ENCODE results near the gene SERPINF2. TPM values are rescaled to one million over a fixed set of nuclear protein-coding genes. Genes with fewer than 3 reads are reported as not detected.
"Not testable (repeated sequence)": the region's sequence is repeated elsewhere in the genome, so short reads cannot be mapped to it uniquely, and the experiment has no call there.

The SERPINF2 gene
- total RNA-seq = 1 to 10 TPM in 3 of 10 donors, under 1 TPM in 5, not detected in 2; 0.18 to 1.3 (median 0.41) TPM
- polyA plus RNA-seq = 1 to 10 TPM; 2.0 to 2.8 TPM
- long read RNA-seq, donor 1, partial matches to known transcripts = 1 of 1 reads
- long read RNA-seq, donor 1, other reads (novel, unspliced or antisense) = 0 of 1 reads
- long read RNA-seq, donor 2, partial matches to known transcripts = 0 of 1 reads
- long read RNA-seq, donor 2, other reads (novel, unspliced or antisense) = 1 of 1 reads
- long read RNA-seq, donor 3, partial matches to known transcripts = 3 of 4 reads
- long read RNA-seq, donor 3, other reads (novel, unspliced or antisense) = 1 of 4 reads

DNA sequence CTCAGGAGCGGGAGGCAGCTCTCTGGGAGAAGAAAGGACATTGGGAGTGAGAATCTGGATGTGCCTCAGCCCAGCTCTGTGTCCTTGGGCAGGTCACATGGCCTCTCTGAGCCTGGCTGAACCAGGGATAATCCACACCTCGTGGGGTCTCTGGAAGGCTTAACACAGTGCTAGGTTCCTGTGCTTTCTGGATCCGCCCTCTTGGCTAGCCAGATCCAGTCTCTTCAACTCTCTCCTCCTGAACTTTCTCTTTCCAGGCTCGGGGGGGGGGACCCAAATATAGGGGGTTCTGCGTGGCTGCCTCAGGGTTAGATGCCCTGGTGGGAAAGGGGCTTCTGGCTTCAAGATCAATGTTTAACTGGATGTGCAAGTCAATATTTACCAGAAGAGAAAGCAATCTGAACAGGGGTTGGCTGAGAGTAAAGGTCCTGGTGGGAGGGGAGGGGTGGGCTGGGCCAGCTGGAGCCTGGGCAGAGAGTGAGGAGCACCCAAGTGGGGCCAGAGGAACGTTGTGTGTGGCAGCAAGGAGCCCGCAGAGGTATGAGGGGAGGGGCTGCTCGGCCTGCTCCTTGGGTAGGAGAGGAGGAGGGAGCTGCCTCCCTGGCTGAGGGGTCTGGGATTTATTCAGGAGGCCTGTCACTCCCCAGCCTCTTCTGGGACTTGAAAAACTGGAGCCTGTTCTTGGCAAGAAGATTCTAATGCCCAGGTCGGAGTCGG, at the start of gene SERPINF2:
Gene SERPINF2 (plus strand): TSS at position 501 of the 717 bp plus-strand sequence. CDS start 2,125 bp downstream, outside the sequence.
- H3K9me3 ChIP-seq = no peaks in the 10 kb centered on the region
- no peak within 1 kb of the TSS for H3K4me3 ChIP-seq
- no peak within 1 kb of the TSS for H3K27ac ChIP-seq
- H3K4me1 ChIP-seq = peaks cover 0 to 15% (median 7%) of the 10 kb centered on the region in 9 donors
- peaks cover 0 to 11% (median under 1%) of the 10 kb centered on the region in 9 donors for H3K36me3 ChIP-seq
- DNase-seq (no peak), ATAC-seq (no peak)
- H3K27me3 ChIP-seq = no peaks in the 10 kb centered on the region
- intact Hi-C loops (cut with DNase I) = no loop called here
- TF ChIP-seq, protein P1, sequence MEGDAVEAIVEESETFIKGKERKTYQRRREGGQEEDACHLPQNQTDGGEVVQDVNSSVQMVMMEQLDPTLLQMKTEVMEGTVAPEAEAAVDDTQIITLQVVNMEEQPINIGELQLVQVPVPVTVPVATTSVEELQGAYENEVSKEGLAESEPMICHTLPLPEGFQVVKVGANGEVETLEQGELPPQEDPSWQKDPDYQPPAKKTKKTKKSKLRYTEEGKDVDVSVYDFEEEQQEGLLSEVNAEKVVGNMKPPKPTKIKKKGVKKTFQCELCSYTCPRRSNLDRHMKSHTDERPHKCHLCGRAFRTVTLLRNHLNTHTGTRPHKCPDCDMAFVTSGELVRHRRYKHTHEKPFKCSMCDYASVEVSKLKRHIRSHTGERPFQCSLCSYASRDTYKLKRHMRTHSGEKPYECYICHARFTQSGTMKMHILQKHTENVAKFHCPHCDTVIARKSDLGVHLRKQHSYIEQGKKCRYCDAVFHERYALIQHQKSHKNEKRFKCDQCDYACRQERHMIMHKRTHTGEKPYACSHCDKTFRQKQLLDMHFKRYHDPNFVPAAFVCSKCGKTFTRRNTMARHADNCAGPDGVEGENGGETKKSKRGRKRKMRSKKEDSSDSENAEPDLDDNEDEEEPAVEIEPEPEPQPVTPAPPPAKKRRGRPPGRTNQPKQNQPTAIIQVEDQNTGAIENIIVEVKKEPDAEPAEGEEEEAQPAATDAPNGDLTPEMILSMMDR (IDR thresholded peaks at IDR 0.05) = no peak
- 68 to 72% methylated on average over 10 of the region's 10 CpGs for WGBS, 2 donors

DNA sequence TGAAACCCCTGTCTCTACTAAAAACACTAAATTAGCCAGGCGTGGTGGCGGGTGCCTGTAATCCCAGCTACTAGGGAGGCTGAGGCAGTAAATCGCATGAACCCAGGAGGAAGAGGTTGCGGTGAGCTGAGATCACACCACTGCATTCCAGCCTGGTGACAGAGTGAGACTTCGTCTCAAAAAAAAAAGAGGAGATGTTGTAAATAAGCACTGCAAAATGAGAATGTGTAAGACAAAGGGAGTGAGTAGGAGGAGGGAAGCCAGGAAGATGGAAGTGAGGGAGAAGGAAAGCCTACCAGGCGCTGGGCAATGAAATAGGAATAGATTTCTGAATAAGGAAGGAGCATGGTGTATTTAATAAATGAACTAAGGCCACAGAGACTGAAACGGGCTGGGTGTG, 49.3 kb upstream of the SERPINF2 start:
- Histone ChIP-seq H3K4me1 (no peaks in the 10 kb centered on the region), H3K27ac (no peak overlapping the region), H3K9me3 (no peaks in the 10 kb centered on the region), H3K27me3 (no peaks in the 10 kb centered on the region), H3K4me3 (no peak overlapping the region), H3K36me3 (no peaks in the 10 kb centered on the region)
- TF ChIP-seq, protein P1 (IDR thresholded peaks at IDR 0.05) = no peak
- intact Hi-C loops (cut with DNase I) = no loop called here
- DNase-seq = no peak
- WGBS, 2 donors = 91 to 92% methylated on average over 7 of the region's 7 CpGs
- ATAC-seq = no peak

DNA sequence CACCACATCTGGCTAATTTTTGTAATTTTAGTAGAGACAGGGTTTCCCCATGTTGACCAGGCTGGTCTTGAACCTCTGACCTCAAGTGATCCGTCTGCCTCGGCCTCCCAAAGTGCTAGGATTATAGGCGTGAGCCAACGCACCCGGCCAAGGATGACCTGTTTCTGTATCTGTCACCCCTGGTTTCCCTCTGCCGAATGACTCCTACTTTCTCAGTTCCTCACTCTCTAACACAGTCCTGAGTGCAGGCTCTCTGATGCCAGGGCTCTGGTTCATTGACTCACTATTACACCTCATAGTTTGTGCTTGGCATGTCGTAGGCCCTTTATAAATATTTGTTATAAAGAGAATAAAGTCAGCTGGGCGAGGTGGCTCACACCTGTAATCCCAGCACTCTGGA, 47.3 kb upstream of the SERPINF2 start:
- Histone ChIP-seq H3K4me1 (no peaks in the 10 kb centered on the region), H3K36me3 (no peaks in the 10 kb centered on the region), H3K4me3 (no peak overlapping the region)

DNA sequence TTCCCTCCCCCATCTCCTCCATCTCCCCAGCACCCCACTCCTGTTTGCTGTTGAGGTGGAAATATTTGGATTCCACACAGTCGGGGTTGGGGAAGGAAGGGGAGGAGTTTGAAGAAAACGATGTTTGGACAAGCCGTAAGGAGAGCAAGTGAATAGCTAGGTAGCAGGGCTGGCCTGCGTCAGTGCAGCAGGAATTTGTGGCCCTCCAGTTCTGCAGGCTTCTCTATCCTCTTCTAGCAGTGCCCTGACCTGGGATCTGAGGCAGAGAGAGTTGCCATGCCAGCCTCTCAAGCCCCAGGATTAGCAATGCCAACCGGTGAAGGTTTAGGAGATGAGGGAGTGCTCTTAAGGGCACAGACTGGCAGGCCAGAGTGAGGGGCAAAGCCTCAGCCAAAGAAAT, 45.0 kb upstream of the SERPINF2 start:
- Histone ChIP-seq H3K27ac (no peak overlapping the region), H3K9me3 (no peaks in the 10 kb centered on the region), H3K36me3 (no peaks in the 10 kb centered on the region), H3K4me3 (no peak overlapping the region), H3K4me1 (no peaks in the 10 kb centered on the region), H3K27me3 (no peaks in the 10 kb centered on the region)
- intact Hi-C loops (cut with DNase I) = no loop called here
- TF ChIP-seq, protein P1 (IDR thresholded peaks at IDR 0.05) = no peak
- DNase-seq (no peak), ATAC-seq (no peak)
- 54 to 61% methylated on average over 5 of the region's 5 CpGs for WGBS, 2 donors

More for the DNA sequence above, 47.3 kb upstream of the SERPINF2 start:
- no peaks in the 10 kb centered on the region for H3K27me3 ChIP-seq
- H3K27ac ChIP-seq = no peak overlapping the region
- no peak for ATAC-seq
- TF ChIP-seq, protein P1 (IDR thresholded peaks at IDR 0.05) = no peak
- no peaks in the 10 kb centered on the region for H3K9me3 ChIP-seq
- intact Hi-C loops (cut with DNase I) = no loop called here
- 84 to 87% methylated on average over 8 of the region's 8 CpGs for WGBS, 2 donors
- no peak for DNase-seq

DNA sequence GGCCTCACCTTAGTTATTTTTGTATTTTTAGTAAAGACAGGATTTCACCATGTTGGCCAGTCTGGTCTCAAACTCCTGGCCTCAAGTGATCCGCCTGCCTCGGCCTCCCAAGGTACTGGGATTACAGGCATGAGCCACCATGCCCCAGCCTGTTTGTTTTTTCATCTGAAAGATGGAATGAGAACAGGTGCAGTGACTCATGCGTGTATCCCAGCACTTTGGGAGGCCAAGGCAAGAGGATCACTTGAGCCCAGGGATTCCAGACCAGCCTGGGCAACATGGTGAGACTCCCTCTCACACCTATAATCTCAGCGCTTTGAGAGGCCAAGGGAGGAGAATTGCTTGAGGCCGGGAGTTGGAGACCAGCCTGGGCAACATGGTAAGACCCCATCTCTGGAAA, 42.8 kb upstream of the SERPINF2 start:
- H3K4me3 ChIP-seq; H3K27ac ChIP-seq; H3K36me3 ChIP-seq; DNase-seq; H3K27me3 ChIP-seq; intact Hi-C loops (cut with DNase I); H3K9me3 ChIP-seq; H3K4me1 ChIP-seq; ATAC-seq: not testable (repeated sequence)
- WGBS, 2 donors = 89 to 96% methylated on average over 5 of the region's 5 CpGs

Measured in heart right ventricle (tissue), 16 donors.